Mesothelial cell of epicardium (in vitro differentiated cells): Measurements from ENCODE around the gene TNFRSF14. TPM values are rescaled to one million over a fixed set of nuclear protein-coding genes. Genes with fewer than 3 reads are reported as not detected.

Experiments used
- DNase-seq, 2 experiments: peaks; one replicate each; pipeline ENCODE4 v3.0.0; 2021; ENCODE audit warnings: low spot score in 2 of 2; ENCODE audit not compliant: unreplicated experiment in 2 of 2
- H3K27ac Mint-ChIP-seq: 2 replicates; pipeline ENCODE4 v1.8.0; 2021; ENCODE audit warnings: mixed read lengths
- H3K27me3 Mint-ChIP-seq: 2 replicates; pipeline ENCODE4 v1.8.0; 2021; ENCODE audit warnings: low read depth, mixed read lengths
- H3K36me3 Mint-ChIP-seq: 2 replicates; pipeline ENCODE4 v1.8.0; 2021; ENCODE audit warnings: mixed read lengths
- H3K4me1 Mint-ChIP-seq: 2 replicates; pipeline ENCODE4 v1.8.0; 2021; ENCODE audit warnings: mixed read lengths
- H3K4me3 Mint-ChIP-seq: 2 replicates; pipeline ENCODE4 v1.8.0; 2021; ENCODE audit warnings: mild to moderate bottlenecking, moderate library complexity, mixed read lengths
- H3K9me3 Mint-ChIP-seq: 2 replicates; pipeline ENCODE4 v1.8.0; 2021; ENCODE audit warnings: mixed read lengths
- total RNA-seq: library from RNA; stranded (reverse); gene quantifications from 3 replicates; pipeline ENCODE4 v1.2.1, GENCODE V29; 2021
- TF ChIP-seq, protein P1 (sequence below): fragments of 200-600 bp; sonication (generic); IDR thresholded peaks from one replicate; pipeline ENCODE4 v1.5.0; 2021; ENCODE audit warnings: antibody characterized with exemption; ENCODE audit not compliant: unreplicated experiment

TNFRSF14 gene
- total RNA-seq, 1 donor from 2014 or later, result 1.1 TPM

DNA sequence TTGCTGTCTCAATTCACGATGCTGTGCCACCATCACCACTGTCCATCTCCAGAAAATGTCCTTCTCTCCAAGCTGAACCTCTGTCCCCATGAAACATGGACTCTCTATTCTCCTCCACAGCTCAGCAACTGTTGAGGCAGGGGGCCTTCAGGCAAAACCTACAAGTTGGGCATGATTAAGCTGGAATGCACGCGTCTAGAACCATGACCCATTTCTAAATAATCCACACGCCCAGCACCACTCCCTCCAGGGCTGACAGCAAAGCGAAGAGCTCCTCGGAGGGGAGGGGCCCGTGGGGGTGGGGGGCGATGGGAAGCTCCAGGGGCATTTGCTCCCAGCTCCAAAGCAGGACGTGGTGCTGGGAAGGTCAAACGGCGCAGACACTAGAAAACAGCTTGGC is 22.8 kb upstream of the TNFRSF14 start:
- Mint-ChIP-seq H3K4me3 (no peak overlapping the region), H3K36me3 (no peaks in the 10 kb centered on the region), H3K9me3 (no peaks in the 10 kb centered on the region), H3K4me1 (peaks cover 22% of the 10 kb centered on the region), H3K27ac (no peak overlapping the region), H3K27me3 (peaks cover 74% of the 10 kb centered on the region)
- no peak for DNase-seq
- TF ChIP-seq, protein P1, sequence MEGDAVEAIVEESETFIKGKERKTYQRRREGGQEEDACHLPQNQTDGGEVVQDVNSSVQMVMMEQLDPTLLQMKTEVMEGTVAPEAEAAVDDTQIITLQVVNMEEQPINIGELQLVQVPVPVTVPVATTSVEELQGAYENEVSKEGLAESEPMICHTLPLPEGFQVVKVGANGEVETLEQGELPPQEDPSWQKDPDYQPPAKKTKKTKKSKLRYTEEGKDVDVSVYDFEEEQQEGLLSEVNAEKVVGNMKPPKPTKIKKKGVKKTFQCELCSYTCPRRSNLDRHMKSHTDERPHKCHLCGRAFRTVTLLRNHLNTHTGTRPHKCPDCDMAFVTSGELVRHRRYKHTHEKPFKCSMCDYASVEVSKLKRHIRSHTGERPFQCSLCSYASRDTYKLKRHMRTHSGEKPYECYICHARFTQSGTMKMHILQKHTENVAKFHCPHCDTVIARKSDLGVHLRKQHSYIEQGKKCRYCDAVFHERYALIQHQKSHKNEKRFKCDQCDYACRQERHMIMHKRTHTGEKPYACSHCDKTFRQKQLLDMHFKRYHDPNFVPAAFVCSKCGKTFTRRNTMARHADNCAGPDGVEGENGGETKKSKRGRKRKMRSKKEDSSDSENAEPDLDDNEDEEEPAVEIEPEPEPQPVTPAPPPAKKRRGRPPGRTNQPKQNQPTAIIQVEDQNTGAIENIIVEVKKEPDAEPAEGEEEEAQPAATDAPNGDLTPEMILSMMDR, result no peak

DNA sequence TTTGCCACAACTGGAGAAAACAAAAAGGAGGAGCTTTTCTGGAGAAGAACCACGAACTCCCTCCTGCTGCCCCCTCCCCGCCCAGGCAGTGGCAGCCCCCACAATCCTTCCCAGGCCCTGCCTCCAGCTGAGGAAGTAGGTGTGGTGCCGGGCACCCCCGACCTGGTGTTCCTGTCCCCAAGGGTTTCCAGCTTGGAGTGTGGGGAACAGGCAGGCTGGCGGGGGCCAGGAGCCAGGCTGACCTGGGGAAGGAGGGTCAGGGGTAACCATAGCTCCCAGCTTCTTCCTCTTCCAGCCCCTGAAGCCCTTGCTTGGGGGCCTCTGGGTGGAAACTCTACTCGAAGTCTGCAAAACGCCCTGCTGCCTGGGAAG is 21.9 kb upstream of the TNFRSF14 start:
- Mint-ChIP-seq H3K4me3 (no peak overlapping the region), H3K27me3 (peaks cover 68% of the 10 kb centered on the region), H3K36me3 (no peaks in the 10 kb centered on the region), H3K27ac (no peak overlapping the region), H3K9me3 (no peaks in the 10 kb centered on the region), H3K4me1 (peaks cover 19% of the 10 kb centered on the region)
- DNase-seq, result no peak
- TF ChIP-seq, protein P1, result no peak

DNA sequence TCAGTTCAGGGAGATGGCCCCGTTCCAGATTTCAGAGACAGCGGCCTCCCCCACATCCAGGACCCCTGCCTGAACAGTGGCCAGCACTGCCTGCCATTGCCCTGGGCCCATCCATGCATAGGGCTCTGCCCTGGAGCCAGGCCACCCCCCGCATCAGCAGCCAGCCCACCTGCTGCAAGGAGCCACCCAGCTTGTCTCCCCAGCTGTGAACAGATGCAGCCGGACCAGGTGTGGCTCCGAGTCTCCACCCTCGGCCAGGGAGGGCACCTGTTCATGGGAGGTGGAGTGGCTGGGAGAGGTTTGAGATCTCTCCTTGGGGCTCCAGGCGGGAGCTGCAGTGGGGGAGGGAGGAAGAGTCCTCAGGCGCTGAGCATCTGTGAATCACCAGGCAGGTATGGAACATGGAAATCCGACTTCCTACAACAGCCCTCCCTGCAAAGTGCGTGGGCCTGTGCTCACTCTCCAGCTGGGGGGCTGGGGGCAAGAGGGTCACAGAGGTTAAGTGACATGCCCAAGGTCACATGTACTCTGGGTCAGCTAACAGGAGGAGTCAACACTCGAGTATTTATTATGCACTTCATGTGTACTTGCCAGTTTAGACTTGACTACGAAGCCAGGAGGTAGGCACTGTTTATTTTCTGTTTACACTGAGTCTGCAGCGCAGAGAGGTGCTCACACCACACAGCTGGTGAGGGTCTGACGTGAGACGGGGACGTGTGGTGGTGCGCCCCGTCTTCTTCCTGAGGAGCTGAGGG is 21.3 kb upstream of the TNFRSF14 start:
- H3K27ac Mint-ChIP-seq, result peak overlapping the region; percentile 69

DNA sequence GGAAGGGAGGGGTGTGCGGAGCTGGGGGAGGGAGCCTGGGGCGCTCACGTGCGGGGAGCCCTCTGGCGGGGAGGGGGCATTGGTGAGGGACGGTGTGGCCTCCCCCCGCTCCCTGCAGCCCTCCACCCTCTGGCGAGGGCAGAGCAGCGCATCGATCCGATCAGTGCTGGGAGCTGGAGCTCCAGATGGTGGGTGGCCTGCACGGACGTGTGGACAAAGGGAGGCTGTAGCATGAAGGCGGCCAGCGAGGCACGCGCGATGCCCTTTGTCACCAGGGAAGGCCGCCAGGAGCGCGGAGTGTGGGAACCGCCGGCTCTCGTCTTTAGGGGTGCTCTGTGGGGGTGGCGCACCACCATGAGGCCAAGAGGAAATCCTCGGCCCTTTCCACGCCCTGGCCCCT is 20.7 kb upstream of the TNFRSF14 start:
- Mint-ChIP-seq H3K4me3 (no peak overlapping the region), H3K9me3 (no peaks in the 10 kb centered on the region), H3K27me3 (peaks cover 62% of the 10 kb centered on the region), H3K4me1 (peaks cover 19% of the 10 kb centered on the region), H3K36me3 (no peaks in the 10 kb centered on the region), H3K27ac (no peak overlapping the region)
- DNase-seq, result no peak
- TF ChIP-seq, protein P1, result no peak

More for the DNA sequence above, 21.3 kb upstream of the TNFRSF14 start:
- peak in 1 of 2 experiments; percentile 63 for DNase-seq
- Mint-ChIP-seq H3K9me3 (no peaks in the 10 kb centered on the region), H3K4me3 (peak overlapping the region; percentile 3), H3K27me3 (peaks cover 64% of the 10 kb centered on the region), H3K4me1 (peaks cover 19% of the 10 kb centered on the region), H3K36me3 (no peaks in the 10 kb centered on the region)
- TF ChIP-seq, protein P1, result no peak

DNA sequence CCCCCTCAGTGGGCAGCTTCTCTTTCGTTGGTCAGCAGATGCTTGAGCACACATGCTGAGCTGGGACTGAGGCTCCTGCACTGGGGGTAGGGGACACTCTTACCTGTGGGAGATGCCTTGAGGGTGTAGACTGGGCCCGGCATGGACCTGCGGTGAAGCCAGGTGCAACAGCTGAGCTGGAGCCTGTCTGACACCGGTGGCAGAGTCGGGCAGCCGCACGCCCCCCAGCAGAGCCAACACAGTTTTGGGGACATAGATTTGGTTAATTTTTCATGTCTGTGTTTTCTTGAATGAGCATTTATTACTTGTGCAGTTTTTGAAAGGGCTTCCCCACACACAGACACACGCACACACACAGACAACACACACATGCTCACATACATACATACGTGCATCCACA is 20.2 kb upstream of the TNFRSF14 start:
- H3K9me3 Mint-ChIP-seq, result no peaks in the 10 kb centered on the region
- DNase-seq, result no peak
- TF ChIP-seq, protein P1, result no peak
- no peaks in the 10 kb centered on the region for H3K36me3 Mint-ChIP-seq
- no peak overlapping the region for H3K4me3 Mint-ChIP-seq
- peaks cover 19% of the 10 kb centered on the region for H3K4me1 Mint-ChIP-seq
- peaks cover 57% of the 10 kb centered on the region for H3K27me3 Mint-ChIP-seq
- H3K27ac Mint-ChIP-seq, result no peak overlapping the region
